Measurements from ENCODE around the gene CHML.

CHML gene

GRCh38 chr1:241615043-241615974, 24.9 kb downstream of the CHML start:
- DNase-seq (ENCODE audit: low spot score) = no peak

GRCh38 chr1:241614572-241614971, 25.6 kb downstream of the CHML start:
- no peak for DNase-seq (ENCODE audit: low spot score)

DNA sequence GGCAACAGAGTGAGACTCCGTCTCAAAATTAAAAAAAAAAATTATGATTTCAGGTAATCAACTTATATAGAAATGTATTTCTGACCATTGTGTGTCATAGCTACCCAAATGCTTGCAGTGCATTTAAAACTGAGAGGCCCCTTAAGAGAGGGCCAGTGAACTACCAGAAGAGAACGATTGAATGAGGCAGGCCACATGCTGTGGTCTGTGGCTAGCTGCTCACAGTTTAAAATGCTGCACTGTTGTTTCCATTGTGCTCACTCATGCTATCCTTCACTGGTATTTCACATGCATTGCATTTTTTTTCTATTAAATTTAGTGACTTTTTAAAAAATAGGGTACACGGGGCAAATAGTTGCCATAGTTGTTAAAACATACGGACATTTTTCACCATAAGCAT, 26.0 kb downstream of the CHML start:
- DNase-seq (ENCODE audit: low spot score) = no peak

DNA sequence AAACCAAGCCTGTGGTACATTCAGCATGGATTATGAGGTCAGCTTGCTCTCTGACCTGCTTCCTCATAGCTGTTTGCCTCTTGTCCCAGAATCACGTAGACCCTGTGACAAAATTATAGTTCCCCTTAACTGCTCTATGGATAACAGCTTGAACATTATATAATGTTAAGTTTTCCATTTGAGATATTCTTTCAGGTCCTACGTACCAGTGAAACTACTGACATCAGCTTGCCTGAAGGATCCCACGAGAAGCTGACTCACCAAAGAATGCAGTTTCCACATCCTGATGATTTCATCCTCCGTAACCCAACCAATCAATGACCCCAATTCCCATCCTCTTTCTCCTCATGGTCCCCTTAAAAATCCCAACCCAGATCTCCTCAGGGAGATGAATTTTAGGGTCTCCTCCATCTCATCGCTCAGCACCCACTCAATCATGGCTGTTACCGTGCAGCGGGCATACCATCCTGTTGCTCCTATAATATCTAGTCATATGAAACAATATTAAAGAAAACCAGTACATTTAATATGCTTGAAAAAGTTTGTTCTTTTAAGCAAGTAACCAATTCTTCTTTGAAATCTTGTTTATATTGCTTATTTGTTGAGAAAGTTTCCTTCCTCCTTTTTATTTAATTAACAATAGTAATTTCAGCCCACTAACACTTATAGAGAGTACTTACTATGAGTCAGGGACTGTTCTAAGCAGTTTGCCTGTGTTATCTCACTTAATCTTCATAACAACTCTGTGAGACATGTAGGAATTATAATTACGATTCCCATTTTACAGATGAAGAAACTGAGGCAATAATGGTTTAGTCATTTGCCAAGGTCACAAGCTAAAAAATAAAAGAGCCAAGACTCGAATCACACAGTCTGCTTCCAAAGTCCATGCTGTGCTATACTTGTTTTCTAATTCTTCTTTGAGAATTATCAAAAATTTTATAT, 27.4 kb downstream of the CHML start:
- no peak for DNase-seq (ENCODE audit: low spot score)

- DNase-seq (ENCODE audit: low spot score) = no peak
Measured at GRCh38 chr1:241611736-241612135, 28.4 kb downstream of the CHML start.

- peak; percentile 73 for DNase-seq (ENCODE audit: low spot score)
Measured at GRCh38 chr1:241611063-241611462, 29.1 kb downstream of the CHML start.

- DNase-seq (ENCODE audit: low spot score) = no peak
Measured at GRCh38 chr1:241610056-241610815, 29.9 kb downstream of the CHML start.

DNA sequence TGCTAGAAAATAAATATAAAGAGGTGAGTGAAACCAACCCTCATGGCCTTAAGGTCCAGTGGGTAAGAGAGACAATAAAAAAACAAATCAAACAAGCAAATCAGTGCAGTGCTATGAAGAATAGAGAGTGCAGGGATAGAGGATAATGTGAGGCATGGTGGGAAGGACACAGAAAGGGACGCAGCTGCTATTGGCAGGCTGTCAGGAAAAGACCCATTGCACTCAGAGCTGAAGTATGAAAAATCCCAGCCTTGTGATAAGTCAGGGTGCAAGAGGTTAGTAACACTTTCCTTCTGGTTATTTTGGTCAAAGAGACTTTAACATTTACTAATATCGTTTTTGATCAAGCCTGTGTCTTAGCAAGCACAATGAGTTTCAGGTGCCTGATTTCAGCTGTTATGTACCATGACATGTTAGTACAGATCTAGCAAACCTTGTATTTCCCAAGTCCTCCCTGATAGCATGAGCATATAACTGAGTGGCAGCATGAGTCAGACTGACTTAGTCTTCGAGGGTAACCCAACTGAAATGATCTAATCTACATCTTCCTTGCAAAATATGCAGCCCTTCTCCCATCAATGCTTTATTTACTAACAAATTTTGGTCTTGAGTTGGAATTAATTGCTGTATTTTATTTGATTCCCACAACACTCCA, 31.7 kb downstream of the CHML start:
- DNase-seq (ENCODE audit: low spot score) = no peak

- DNase-seq (ENCODE audit: low spot score) = no peak
Measured at GRCh38 chr1:241607497-241607896, 32.7 kb downstream of the CHML start.

- no peak for DNase-seq (ENCODE audit: low spot score)
Measured at GRCh38 chr1:241606544-241606943, 33.6 kb downstream of the CHML start.

DNA sequence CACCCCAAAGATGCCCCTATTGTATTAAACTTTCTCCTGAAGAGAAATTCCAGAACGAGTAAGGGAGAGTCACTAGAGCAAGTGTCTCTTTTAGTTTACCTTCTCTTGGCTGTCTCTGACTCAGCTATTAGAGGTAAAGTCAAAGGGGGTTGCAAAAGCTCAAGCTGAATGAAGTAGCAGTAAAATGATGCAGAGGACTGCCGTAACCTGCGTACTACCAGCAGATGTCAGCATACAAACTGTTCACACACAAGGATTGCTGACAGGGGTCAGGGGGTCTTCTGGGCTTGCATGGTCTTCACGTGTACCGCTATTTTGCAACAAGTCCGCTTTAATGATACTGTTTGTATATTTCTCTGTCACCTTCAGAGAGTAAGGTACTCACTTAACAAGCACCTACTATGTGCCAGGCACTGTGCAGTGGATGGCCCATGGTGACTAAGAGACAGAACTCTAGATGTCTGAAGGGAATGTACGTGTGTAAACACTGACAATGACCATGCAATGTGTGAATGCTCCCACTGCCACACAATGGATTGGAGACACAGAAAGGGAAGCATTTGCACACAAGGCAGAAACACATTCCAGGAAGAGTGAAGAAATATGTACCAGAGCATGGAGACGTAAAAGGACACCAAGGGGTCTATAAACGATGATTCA, 34.9 kb downstream of the CHML start:
- no peak for DNase-seq (ENCODE audit: low spot score)

DNA sequence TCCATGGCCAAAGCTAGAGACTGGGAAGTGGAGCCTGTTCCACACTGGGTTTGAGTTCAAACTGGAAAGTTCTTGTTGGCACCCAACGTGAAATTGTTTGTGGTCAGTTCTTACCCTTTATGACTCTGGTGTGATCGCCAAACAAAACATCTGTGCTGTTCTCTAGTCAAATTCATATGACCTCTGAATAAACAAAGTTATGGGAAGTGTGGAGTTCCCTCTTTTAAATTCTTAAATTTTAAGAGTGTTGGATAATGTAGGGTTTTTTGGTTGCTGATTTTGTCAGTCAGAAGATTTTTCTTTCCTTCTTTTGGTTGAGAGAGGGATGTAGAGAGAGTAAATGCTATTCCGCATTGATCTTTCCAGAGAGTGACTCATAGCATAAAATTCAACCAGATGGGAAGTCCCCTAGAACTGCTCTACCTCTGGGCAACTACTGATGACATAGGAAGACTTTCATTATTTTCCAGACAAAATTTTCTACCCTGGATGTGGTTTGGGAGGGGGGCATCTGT, 36.4 kb downstream of the CHML start:
- no peak for DNase-seq (ENCODE audit: low spot score)

DNA sequence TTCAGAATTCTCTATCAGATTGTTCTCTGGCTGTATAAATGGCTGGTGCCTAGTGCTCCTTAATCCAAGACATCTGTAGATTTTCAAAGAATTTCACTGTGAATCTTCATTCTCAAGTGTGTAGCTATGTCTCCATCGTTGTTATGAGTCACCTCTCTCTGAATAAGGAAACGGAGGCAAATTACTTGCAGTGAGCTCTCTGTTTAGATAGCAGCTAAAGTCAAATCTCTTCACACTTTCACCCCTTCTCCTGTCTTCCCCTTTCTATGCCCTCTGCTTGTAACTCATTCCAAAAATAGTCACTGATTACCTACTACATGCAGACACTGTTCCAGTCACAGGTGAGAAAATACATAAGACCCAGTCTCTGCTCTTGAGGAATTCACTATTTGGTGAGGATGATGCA, 39.7 kb downstream of the CHML start:
- DNase-seq (ENCODE audit: low spot score) = no peak

- DNase-seq (ENCODE audit: low spot score) = no peak
Measured at GRCh38 chr1:241598249-241598648, 41.9 kb downstream of the CHML start.

- no peak for DNase-seq (ENCODE audit: low spot score)
Measured at GRCh38 chr1:241596633-241597032, 43.5 kb downstream of the CHML start.

GRCh38 chr1:241593186-241593585, 47.0 kb downstream of the CHML start:
- no peak for DNase-seq (ENCODE audit: low spot score)

DNA sequence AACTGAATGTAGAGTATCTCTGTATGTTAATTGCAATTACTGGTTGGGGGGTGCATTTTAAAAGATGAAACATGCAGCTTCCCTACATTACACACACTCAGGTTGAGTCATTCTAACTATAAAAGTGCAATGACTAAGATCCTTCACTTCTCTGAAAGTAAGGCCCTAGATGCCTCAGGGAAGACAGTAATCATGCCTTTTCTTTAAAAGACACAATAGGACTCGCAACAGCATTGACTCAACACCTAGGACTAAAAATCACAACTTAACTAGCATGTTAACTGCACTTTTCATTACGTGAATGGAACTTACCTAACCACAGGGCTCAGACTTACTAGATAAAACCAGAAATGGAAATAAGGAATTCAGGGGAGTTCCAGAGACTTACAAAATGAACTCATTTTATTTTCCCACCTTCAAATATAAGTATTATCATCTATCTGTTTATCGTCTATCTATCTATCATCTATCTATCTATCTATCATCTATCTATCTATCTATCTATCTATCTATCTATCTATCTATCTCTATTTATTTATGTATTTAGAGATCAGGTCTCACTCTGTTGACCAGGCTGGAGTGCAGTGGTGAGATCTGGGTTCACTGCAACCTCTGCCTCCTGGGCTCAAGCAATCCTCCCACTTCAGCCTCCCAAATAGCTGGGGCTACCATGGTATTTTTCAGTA, 47.8 kb downstream of the CHML start:
- DNase-seq (ENCODE audit: low spot score) = no peak

DNA sequence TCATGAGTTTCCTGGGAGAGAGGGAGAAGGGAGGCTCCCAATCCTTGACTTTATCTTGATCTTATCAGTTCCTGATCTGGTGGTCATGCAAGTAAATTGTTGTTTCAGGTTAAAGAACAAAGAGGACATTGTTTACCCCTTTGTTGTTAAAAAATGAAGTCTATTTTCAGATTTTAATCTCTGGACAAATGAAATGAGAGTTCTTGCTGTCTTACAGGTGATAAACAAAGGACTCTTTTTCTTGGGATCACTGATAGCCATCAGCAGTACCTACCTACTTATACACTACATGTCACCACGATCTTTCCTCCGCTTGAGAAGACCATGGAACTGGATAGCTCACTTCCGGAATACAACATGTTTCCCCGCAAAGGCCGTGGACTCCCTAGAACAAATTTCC, 48.4 kb downstream of the CHML start:
- DNase-seq (ENCODE audit: low spot score) = no peak

DNA sequence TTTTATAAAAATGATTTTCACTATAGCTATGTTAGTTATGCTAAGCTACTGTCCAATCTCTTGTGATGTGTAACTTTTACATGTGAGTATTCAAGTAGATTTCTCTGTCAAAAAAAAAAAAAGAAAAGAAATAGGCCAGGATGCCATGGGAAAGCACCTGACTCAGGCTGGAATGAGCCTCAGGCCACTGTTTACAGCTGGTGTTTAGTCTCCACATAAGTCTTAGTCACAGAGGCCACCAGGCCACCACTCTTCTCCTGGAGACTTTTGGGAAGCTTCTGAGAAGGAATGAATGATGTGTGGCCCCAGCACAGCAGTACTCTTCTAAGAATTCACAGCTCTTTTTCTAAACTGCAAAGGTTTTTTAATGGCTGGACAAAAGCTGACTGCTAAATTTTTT, 48.9 kb downstream of the CHML start:
- DNase-seq (ENCODE audit: low spot score) = no peak

- no peak for DNase-seq (ENCODE audit: low spot score)
Measured at GRCh38 chr1:241590719-241591118, 49.5 kb downstream of the CHML start.
